CMK (cell line): ENCODE measurements around the gene GMEB1.
"Not testable (repeated sequence)": the region's sequence is repeated elsewhere in the genome, so short reads cannot be mapped to it uniquely, and the experiment has no call there.

Experiments used
- DNase-seq: peaks from one replicate; pipeline ENCODE4 v3.0.0-alpha.2; 2010; ENCODE audit warnings: low read depth

GMEB1 gene

GRCh38 chr1:28750771-28751294, 82.2 kb downstream of the GMEB1 start:
- not testable (repeated sequence) for DNase-seq

GRCh38 chr1:28751315-28752060, 82.9 kb downstream of the GMEB1 start:
- no peak for DNase-seq

- no peak for DNase-seq
Measured at GRCh38 chr1:28755701-28756100, 87.1 kb downstream of the GMEB1 start.

- no peak for DNase-seq
Measured at GRCh38 chr1:28756846-28757245, 88.3 kb downstream of the GMEB1 start.

GRCh38 chr1:28758420-28758819, 89.8 kb downstream of the GMEB1 start:
- no peak for DNase-seq

GRCh38 chr1:28759257-28759656, 90.7 kb downstream of the GMEB1 start:
- DNase-seq = no peak

DNA sequence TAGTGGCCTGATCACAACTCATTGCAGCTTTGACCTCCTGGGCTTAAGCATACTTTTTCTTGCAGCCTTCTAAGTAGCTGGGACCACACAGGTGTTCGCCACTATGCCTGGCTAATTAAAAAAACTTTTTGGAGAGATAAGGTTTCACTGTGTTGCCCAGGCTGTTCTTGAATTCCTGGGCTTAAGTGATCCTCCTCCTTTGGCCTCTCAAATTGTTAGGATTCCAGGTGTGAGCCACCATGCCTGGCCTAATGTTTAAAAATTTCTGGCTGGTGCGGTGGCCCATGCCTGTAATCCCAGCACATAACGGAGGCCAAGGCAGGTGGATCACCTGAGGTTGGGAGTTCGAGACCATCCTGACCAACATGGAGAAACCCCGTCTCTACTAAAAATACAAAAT, 92.6 kb downstream of the GMEB1 start:
- no peak for DNase-seq

DNA sequence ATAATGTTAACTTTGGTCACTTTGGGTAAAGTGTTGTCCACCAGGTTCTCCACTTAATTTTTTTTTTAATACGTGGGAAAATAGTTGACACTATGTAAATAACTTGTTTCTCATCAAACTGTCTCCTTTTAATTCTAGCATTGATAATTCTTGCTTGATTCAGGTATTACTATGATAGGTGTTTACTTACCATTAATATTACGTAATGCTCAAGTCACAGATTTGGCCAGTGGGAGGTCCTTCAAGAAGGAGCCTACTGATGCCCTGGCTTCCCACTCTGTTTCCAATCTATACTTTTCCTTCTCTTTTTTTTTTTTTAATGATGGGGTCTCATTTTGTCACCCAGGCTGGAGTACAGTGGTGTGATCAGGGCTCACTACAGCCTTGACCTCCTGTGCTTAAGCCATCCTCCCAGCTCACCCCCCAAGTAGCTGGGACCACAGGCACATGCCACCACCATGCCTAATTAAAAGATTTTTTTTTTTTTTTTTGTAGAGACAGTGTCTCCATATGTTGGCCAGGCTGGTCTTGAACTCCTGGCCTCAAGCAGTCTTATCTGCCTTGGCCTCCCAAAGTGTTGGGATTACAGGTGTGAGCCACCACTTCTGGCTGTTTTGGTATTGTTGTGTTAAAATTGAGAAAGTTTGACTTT, 98.1 kb downstream of the GMEB1 start:
- DNase-seq = no peak
